ENCODE results near the gene FUT8.

FUT8 gene

GRCh38 chr14:65788876-65789275, 376.3 kb downstream of the FUT8 start:
- TF ChIP-seq BACH2 (CRISPR knock-in tag; IDR thresholded peaks at IDR 0.05; ENCODE audit: borderline replicate concordance) (no peak), TCF4 (CRISPR knock-in tag; IDR thresholded peaks at IDR 0.05; ENCODE audit: borderline replicate concordance) (no peak), ISL1 (CRISPR knock-in tag; IDR thresholded peaks at IDR 0.05) (no peak), ZNF8 (CRISPR knock-in tag; IDR thresholded peaks at IDR 0.05) (no peak), TSHZ2 (CRISPR knock-in tag; IDR thresholded peaks at IDR 0.05) (no peak), ZFP30 (CRISPR knock-in tag; IDR thresholded peaks at IDR 0.05) (no peak), CSDC2 (CRISPR knock-in tag; IDR thresholded peaks at IDR 0.05) (no peak), ZFP3 (CRISPR knock-in tag; IDR thresholded peaks at IDR 0.05) (no peak), RARB (CRISPR knock-in tag; IDR thresholded peaks at IDR 0.05) (no peak), PPARA (CRISPR knock-in tag; IDR thresholded peaks at IDR 0.05; ENCODE audit: borderline replicate concordance) (no peak), ZNF70 (CRISPR knock-in tag; IDR thresholded peaks at IDR 0.05) (no peak), TOX (CRISPR knock-in tag; IDR thresholded peaks at IDR 0.05; ENCODE audit: borderline replicate concordance) (no peak)
- TF ChIP-seq, protein P1, sequence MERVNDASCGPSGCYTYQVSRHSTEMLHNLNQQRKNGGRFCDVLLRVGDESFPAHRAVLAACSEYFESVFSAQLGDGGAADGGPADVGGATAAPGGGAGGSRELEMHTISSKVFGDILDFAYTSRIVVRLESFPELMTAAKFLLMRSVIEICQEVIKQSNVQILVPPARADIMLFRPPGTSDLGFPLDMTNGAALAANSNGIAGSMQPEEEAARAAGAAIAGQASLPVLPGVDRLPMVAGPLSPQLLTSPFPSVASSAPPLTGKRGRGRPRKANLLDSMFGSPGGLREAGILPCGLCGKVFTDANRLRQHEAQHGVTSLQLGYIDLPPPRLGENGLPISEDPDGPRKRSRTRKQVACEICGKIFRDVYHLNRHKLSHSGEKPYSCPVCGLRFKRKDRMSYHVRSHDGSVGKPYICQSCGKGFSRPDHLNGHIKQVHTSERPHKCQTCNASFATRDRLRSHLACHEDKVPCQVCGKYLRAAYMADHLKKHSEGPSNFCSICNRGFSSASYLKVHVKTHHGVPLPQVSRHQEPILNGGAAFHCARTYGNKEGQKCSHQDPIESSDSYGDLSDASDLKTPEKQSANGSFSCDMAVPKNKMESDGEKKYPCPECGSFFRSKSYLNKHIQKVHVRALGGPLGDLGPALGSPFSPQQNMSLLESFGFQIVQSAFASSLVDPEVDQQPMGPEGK (CRISPR knock-in tag; IDR thresholded peaks at IDR 0.05; ENCODE audit: borderline replicate concordance): no peak
- TF ChIP-seq, protein P2, sequence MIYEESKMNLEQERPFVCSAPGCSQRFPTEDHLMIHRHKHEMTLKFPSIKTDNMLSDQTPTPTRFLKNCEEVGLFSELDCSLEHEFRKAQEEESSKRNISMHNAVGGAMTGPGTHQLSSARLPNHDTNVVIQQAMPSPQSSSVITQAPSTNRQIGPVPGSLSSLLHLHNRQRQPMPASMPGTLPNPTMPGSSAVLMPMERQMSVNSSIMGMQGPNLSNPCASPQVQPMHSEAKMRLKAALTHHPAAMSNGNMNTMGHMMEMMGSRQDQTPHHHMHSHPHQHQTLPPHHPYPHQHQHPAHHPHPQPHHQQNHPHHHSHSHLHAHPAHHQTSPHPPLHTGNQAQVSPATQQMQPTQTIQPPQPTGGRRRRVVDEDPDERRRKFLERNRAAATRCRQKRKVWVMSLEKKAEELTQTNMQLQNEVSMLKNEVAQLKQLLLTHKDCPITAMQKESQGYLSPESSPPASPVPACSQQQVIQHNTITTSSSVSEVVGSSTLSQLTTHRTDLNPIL (CRISPR knock-in tag; IDR thresholded peaks at IDR 0.05; ENCODE audit: low read depth): no peak
- no peak for ATAC-seq

- no peak for TF ChIP-seq TOX (CRISPR knock-in tag; IDR thresholded peaks at IDR 0.05; ENCODE audit: borderline replicate concordance)
- TF ChIP-seq GLIS3 (CRISPR knock-in tag; IDR thresholded peaks at IDR 0.05): no peak
- no peak for TF ChIP-seq CSDC2 (CRISPR knock-in tag; IDR thresholded peaks at IDR 0.05)
- TF ChIP-seq, protein P2 (CRISPR knock-in tag; IDR thresholded peaks at IDR 0.05; ENCODE audit: low read depth): no peak
- TF ChIP-seq BACH2 (CRISPR knock-in tag; IDR thresholded peaks at IDR 0.05; ENCODE audit: borderline replicate concordance): no peak
- TF ChIP-seq, protein P1 (CRISPR knock-in tag; IDR thresholded peaks at IDR 0.05; ENCODE audit: borderline replicate concordance): no peak
- no peak for TF ChIP-seq ZC3H10 (CRISPR knock-in tag; IDR thresholded peaks at IDR 0.05)
- TF ChIP-seq POU6F1 (CRISPR knock-in tag; IDR thresholded peaks at IDR 0.05; ENCODE audit: borderline replicate concordance, low read depth): no peak
- TF ChIP-seq RARB (CRISPR knock-in tag; IDR thresholded peaks at IDR 0.05): no peak
- no peak for TF ChIP-seq ISL1 (CRISPR knock-in tag; IDR thresholded peaks at IDR 0.05)
- TF ChIP-seq TCF4 (CRISPR knock-in tag; IDR thresholded peaks at IDR 0.05; ENCODE audit: borderline replicate concordance): no peak
- no peak for TF ChIP-seq ZNF565 (CRISPR knock-in tag; conservative IDR thresholded peaks at IDR 0.05; ENCODE audit: low read depth)
- TF ChIP-seq ZFP3 (CRISPR knock-in tag; IDR thresholded peaks at IDR 0.05): no peak
- ATAC-seq: no peak; the same call in 2 of the 3 replicates
These were observed 376.8 kb downstream of the FUT8 start for GRCh38 chr14:65789363-65789762.
